Ascending aorta (tissue), 2 donors: Measurements from ENCODE around the gene TMPRSS6. TPM values are rescaled to one million over a fixed set of nuclear protein-coding genes. Genes with fewer than 3 reads are reported as not detected.

Experiments used
- DNase-seq, 2 donors: peaks; one replicate each; pipeline ENCODE4 v3.0.0-alpha.2; 2019; ENCODE audit warnings: low spot score in 2 of 2
- H3K27ac ChIP-seq, 2 donors: fragments of 200-600 bp; sonication (generic); one replicate each; pipeline ENCODE4 v1.5.1; 2016 to 2017; ENCODE audit warnings: mild to moderate bottlenecking in 1 of 2
- H3K27me3 ChIP-seq: fragments of 200-600 bp; sonication (generic); one replicate; pipeline ENCODE4 v1.5.1; 2017
- H3K36me3 ChIP-seq, 2 donors: fragments of 200-600 bp; sonication (generic); one replicate each; pipeline ENCODE4 v1.5.1; 2016
- H3K4me1 ChIP-seq, 2 donors: fragments of 200-600 bp; sonication (generic); one replicate each; pipeline ENCODE4 v1.5.1; 2016 to 2017; ENCODE audit warnings: mild to moderate bottlenecking in 1 of 2
- H3K4me3 ChIP-seq, 2 donors: fragments of 200-600 bp; sonication (generic); one replicate each; pipeline ENCODE4 v1.5.1; 2016 to 2017; ENCODE audit warnings: mild to moderate bottlenecking in 1 of 2
- H3K9me3 ChIP-seq, 2 donors: fragments of 200-600 bp; sonication (generic); one replicate each; pipeline ENCODE4 v1.5.1; 2016
- CTCF ChIP-seq, 3 experiments: fragments of 200-600 bp in 2 of 3; fragments of 450-650 bp in 1 of 3; sonication (generic) in 2 of 3; IDR thresholded peaks; one replicate each; pipeline ENCODE4 v1.5.1; 2016 to 2019; ENCODE audit warnings: antibody characterized with exemption in 3 of 3, mild to moderate bottlenecking in 1 of 3, moderate library complexity in 1 of 3
- intact Hi-C: fragments of 100-400 bp; cut with DNase I; formaldehyde crosslinking; loops from one replicate; pipeline ENCODE4 v1.15.1; 2023
- total RNA-seq: library from RNA; depleted of rRNA; stranded (reverse); fragments of >200 nt; gene quantifications from one replicate; pipeline ENCODE4 v1.1.0, GENCODE V29; 2016

Gene TMPRSS6
- total RNA-seq, 1 donor from 2014 or later: not detected

DNA sequence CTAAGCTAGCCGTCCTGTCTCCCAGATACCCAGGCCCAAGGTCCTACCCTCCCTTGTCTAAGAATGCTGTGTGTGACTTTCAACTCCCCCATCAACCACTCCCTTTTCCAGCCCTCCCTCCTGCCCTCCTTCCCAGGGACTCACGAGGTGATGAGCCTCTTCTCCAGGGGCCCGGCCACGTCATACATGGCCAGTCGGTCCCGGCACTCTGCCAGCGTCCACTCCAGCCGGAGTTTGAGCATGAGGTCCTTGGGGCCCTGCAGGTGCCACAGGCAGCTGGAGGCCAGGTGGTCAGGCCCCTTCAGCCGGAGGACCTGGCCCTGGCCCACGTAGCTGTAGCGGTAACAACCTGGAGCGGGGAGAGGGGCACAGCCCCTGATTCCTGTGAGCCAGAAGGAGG lies 20.1 kb downstream of the TMPRSS6 start:
- no peak for DNase-seq
- TF ChIP-seq CTCF (IDR thresholded peaks at IDR 0.05): no peak
- Histone ChIP-seq H3K4me1 (no peaks in the 10 kb centered on the region), H3K27me3 (no peaks in the 10 kb centered on the region), H3K36me3 (no peaks in the 10 kb centered on the region), H3K9me3 (no peaks in the 10 kb centered on the region), H3K4me3 (no peak overlapping the region), H3K27ac (no peak overlapping the region)
- intact Hi-C loops: no loop called here

- H3K4me3 ChIP-seq: no peak overlapping the region
- H3K36me3 ChIP-seq: no peaks in the 10 kb centered on the region
- no peaks in the 10 kb centered on the region for H3K4me1 ChIP-seq
- no peak overlapping the region for H3K27ac ChIP-seq
- no peaks in the 10 kb centered on the region for H3K27me3 ChIP-seq
- no peaks in the 10 kb centered on the region for H3K9me3 ChIP-seq
- intact Hi-C loops: no loop called here
- TF ChIP-seq CTCF (IDR thresholded peaks at IDR 0.05): no peak
- DNase-seq: no peak
Measured at GRCh38 chr22:37088750-37089408, 20.6 kb downstream of the TMPRSS6 start.

GRCh38 chr22:37088108-37088605 lies 21.4 kb downstream of the TMPRSS6 start:
- Histone ChIP-seq H3K36me3 (no peaks in the 10 kb centered on the region), H3K27ac (no peak overlapping the region), H3K4me3 (no peak overlapping the region), H3K9me3 (no peaks in the 10 kb centered on the region), H3K4me1 (no peaks in the 10 kb centered on the region), H3K27me3 (no peaks in the 10 kb centered on the region)
- intact Hi-C loops: no loop called here
- DNase-seq: no peak
- TF ChIP-seq CTCF (IDR thresholded peaks at IDR 0.05): no peak

DNA sequence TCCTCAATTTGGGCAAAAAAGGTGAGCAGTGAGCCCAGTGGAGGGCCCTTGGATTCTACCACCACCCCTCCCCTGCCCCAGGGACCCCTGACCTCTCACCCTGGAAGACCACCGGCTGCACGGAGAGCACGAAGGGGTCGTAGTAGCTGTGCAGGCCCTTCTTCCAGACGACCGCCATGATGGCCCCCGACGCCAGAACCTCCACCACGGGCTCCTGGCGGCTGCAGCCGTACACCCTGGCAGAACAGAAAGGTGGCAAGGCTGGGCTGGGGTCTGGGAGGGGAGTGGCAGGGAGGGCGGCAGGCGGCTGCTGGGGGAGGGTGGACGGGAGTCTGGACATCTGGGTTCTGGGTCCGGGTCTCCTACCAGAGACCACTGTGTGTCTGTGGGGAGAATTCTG lies 23.3 kb downstream of the TMPRSS6 start:
- Histone ChIP-seq H3K27ac (no peak overlapping the region), H3K9me3 (no peaks in the 10 kb centered on the region), H3K27me3 (no peaks in the 10 kb centered on the region), H3K4me3 (no peak overlapping the region), H3K4me1 (no peaks in the 10 kb centered on the region), H3K36me3 (no peaks in the 10 kb centered on the region)
- no peak for TF ChIP-seq CTCF (IDR thresholded peaks at IDR 0.05)
- intact Hi-C loops: no loop called here
- no peak for DNase-seq

- Histone ChIP-seq H3K9me3 (no peaks in the 10 kb centered on the region), H3K4me1 (no peaks in the 10 kb centered on the region), H3K27me3 (no peaks in the 10 kb centered on the region), H3K27ac (no peak overlapping the region), H3K4me3 (no peak overlapping the region), H3K36me3 (no peaks in the 10 kb centered on the region)
- DNase-seq: no peak
- intact Hi-C loops: no loop called here
- no peak for TF ChIP-seq CTCF (IDR thresholded peaks at IDR 0.05)
Measured at GRCh38 chr22:37084385-37084784, 25.1 kb downstream of the TMPRSS6 start.

DNA sequence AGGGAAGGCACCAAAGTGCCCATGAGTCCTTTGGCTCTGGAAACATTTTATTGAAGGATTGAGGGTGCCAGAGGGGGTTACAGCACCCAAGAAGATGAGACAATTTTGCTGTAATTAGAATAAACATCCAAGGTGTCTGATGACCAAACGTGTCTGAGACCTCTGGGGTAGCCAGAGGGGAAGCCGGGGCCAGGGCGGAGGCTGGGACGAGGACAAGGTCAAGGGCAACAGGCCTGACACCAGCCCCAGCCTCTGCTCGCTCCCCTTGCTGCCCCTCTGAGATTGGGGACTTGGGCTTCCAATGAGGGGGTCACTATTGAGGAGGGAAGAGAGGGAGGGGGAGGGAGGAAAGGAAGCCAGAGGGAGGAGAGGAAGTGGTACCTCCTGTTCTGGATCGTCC lies 25.6 kb downstream of the TMPRSS6 start:
- H3K27ac ChIP-seq: no peak overlapping the region
- no peak for TF ChIP-seq CTCF (IDR thresholded peaks at IDR 0.05)
- intact Hi-C loops: no loop called here
- DNase-seq: no peak
- H3K4me3 ChIP-seq: no peak overlapping the region
- no peaks in the 10 kb centered on the region for H3K36me3 ChIP-seq
- H3K4me1 ChIP-seq: no peaks in the 10 kb centered on the region
- no peaks in the 10 kb centered on the region for H3K9me3 ChIP-seq
- H3K27me3 ChIP-seq: no peaks in the 10 kb centered on the region
